ENCODE measurements around the gene ZNF438.

- TF ChIP-seq REST (IDR thresholded peaks at IDR 0.05; ENCODE audit: low read depth, low read length) (no peak), ZNF274 (IDR thresholded peaks at IDR 0.05; ENCODE audit: insufficient read depth, insufficient read length) (no peak), CTCF (IDR thresholded peaks at IDR 0.05 in 2 of 3, conservative IDR thresholded peaks at IDR 0.05 in 1 of 3; ENCODE audit: control insufficient read depth in 2 of 3, extremely low read depth in 1 of 3, insufficient read depth in 1 of 3, low read depth in 3 of 3, low read length in 3 of 3) (no peak)
These were observed 213.5 kb downstream of the ZNF438 start for GRCh38 chr10:30818010-30818660.
